Epidermal melanocyte (primary cell): Measurements from ENCODE around the gene TMUB1.

Source experiments
- DNase-seq: peaks from one replicate; pipeline ENCODE4 v3.0.0; 2011; ENCODE audit warnings: low spot score; ENCODE audit not compliant: insufficient read length

Gene TMUB1

DNA sequence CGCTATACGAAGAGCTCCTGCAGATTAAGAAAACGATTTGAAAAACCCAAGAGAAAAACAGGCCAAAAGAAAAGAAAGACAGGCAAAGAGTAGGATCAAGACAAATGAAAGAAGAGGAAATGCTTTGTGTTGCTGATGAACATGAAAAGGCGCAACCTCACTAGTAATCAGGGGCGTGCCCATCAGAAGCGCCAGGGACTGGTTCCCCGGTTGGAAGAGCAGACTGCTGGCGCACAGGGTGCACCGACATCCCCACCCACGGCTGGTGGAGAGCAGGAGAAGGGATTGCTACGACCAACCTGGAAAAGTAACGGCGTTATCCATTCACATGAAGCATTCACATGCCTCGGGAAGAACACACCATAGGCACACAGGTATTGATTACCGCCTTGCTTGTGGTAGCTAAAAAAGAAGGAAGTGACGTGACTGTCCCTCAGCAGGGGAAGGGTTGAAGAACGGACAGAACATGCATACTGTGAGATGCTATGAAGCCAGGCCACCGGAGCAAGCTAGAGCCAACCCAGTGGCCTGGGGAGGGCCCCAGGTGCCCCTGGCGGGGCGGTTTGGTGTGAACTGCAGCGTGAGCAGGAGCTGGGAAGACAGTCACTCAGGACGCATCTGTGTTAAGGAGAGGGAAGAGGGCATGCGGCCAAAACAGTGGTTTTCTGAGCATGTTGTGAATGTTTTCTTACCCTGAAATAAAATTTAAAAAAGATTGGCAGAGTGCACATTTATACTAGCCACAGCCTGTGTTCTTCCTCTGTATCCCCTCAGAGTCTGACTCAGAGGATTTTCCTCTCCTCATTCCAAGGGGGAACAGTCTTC lies 21.3 kb upstream of the TMUB1 start:
- no peak for DNase-seq

DNA sequence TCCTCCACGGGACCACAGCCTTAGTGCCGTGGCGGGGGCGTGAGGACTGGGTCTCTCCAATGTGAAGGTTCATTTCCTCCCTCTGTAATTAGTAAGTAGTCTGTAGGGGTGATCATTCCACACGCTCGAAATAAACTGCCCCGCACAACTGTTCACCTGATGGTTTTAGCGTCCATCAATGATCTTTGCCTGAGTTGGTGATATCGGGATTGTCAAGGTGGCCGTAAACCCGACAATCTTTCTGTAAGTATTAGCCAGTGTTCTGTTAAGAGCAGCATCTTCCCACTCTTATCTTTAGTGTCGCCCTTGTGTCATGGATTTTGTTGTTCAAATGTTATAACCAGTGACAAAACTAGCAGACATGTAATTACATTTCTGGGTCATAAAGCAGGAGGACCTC lies 20.7 kb upstream of the TMUB1 start:
- DNase-seq = no peak

DNA sequence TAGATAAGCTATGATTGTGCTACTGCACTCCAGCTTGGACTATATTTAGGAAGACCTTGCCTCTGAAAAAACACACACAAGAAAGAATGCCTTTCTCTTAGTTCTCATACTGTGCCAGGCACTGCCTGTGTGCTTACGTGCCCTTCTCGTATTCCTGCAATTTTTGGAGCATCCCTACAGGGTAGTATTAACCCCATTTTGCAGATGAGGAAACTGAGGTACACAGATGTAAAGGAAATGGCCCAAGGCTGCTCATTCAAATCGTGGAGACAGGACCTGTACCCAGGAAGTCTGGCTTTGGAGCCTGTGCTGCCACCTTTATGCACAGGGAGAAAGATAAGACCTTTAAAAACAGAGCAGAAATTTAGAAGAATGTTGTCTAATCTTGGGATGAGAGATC lies 19.7 kb upstream of the TMUB1 start:
- DNase-seq = no peak

DNA sequence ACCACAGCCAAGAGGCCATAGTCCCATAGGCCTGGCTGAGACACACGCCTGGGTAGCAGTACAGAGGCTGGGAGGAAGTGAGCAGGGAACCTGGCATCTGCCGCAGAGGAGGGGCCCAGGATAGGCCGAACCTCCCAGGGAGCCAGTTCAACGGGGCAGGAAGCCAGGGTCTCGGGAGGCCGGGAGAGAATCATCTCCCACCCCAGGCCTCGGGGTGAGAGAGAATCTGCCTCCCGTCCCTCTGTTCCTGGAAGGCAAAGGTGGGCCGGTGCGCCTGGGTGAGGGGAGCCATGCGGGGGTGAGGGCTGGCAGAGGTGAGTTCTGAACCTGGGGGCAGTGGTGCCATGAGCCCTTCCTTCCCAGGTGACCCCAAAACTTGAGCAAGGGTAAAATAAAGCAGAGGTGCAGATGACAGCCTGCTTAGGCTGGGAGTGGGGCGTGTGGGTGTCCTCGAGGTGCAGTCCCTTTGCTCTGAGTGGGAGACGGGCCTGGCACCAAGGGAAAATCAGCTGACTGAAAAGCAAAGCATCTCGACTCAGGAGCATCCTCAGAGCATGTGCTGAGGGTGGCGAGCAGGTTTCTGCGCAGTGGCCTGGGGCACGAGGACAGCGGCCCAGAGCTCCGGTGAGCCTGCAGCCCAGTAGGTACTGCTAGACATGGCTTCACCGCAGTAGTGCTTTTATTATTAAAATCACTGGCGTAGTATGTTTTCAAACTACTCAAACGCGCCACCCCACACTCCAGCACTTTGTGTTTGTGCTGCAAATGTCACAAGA lies 18.5 kb upstream of the TMUB1 start:
- no peak for DNase-seq

DNA sequence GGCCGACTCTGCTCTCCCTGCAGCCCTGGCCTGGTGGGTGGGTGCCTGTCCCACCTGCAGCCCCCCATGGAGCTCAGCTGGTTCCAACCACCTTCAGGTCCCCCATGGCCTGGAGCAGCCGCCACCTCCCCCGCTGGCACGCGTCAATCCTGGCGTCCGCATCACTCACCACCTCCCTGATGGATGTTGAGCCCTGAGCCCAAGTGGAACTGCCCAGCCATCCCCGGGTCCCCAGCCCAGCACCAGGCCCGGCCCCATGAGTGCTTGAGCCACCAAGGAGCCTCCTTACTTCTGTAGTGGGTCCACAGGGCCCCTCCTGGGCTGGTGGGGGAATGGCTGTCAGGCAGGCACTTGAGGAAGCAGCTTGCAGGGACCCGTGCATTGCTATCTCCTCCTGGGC lies 17.6 kb upstream of the TMUB1 start:
- no peak for DNase-seq

DNA sequence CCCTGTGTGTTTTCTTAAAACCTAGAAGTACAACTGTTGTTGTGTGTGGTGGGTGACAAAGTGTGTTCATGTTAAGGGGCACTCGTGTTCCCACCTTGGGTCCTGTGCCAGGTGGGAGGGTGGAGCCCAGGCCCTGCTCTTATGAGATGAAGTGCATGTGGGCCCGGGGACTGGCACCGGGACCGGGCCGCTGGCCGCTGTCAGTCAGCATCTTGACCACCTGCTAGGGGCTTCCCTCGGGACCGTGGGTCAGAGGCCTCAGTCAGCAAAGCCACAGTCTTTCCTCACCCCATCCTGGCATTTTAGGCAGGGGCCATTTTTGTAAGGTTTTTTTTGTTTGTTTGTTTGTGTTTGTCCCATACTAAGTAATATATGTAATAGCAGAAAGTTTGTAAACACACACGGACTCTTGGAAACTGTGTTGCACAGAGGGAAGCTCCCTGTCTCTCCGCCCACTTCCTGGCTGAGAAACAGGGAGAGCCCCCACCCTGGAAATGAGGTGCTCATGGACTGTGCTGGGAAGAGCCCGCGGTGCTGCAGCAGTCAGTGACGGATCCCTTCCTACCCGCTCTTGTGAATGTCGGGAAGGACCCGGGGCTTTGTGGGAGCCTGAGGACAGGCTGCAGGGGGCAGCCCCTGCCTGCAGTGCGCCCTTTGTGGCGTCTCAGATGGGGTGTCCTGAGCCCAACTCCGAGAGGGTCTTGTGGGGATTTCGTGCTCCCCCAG lies 16.4 kb upstream of the TMUB1 start:
- DNase-seq = no peak

DNA sequence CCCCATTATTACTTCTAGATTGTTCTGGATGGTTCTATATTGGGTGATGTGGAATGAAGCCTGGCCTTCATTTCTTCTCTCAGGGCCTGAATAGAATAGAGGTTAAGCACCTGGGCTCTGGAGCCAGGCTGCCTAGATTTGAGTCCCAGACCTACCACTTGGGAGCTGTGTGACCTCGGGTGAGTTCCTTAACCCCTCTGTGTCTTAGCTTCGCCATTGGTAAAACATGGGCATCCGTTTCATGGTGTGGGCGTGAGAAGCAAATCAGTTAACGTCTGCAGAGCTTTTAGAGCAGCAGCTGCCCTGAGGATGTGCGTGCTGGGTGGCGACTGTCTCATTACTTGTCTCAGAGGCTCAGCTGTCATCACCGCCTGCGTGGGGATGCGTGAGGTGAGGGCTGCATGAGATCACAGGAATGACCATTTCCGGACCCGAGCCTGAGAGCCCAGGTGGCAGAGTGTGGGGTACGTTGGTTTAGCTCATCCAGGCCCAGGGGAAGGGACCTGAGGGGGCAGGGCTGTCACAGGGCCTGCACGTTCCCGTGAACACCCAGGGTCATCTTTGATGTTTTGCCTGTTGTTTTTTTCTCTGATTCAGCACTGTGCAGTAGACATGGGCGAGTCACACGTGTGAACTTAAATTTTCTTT lies 12.7 kb upstream of the TMUB1 start:
- DNase-seq = no peak

DNA sequence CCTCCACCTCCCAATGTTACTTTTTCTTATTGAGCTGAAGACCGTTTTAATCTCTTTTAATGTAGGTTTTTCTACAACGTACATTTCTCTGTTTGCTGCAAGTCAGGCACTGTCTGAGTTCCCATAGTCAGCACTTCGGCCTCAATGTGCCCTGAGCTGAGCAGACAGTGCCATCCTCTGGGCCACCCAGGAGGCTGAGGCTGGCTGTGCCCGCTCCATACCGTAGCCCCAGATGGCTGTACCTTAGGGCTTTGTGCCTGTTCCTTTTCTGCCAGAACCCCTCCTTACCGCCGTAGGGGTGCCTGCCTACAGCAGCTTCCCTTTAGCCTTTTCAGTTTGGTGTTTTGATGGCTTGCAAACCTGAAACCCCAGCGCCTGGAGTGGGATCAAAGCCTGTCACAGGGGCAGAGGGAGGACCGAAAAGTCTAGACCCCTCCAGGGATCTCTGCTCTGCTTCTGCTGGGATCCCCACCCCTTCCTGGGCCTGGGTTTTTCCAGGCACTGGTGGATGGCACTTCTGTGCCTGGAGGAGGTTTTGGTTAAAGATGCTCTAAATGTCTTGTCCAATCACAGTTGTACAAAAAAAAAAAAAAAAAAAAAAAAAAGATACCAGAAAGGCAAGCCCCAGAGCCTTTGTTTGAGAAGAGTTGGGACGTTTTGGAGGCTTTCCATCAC lies 12.0 kb upstream of the TMUB1 start:
- no peak for DNase-seq

DNA sequence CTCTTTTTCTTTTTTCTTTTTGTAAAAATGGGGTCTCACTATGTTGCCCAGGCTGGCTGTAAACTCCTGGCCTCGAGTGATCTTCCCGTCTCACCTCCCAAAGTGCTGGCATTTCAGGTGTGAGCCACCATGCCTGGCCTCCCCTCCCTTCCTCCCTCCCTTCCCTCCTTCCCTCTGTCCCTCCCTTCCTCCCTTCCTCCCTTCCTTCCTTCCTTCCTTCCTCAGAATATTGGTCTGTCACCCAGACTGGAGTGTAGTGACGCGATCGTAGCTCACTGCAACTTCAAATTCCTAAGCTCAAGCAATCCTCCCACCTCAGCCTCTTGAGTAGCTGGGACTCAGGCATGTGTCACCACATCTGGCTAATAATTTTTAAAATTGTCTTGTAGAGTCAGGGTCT lies 11.4 kb upstream of the TMUB1 start:
- DNase-seq = no peak

DNA sequence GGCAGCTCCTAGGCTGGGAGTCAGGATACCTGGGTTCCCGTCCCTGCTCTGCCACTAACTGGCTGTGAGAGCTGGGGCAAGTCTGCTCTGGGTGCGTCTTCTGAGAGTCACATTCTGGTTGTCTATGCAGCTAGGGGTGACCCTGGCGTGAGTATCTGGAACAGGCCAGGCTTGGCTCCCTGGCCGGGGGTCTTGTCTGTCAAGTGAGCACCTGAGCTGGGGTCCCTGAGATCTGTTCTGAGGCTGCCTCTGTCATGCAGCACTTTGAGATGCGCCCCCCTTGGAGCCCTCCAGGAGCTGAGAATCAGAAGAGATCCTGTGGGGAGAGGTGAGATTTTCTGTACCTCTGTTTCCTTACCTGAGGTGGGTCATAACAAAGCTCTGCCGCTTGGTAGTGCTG lies 10.5 kb upstream of the TMUB1 start:
- no peak for DNase-seq

DNA sequence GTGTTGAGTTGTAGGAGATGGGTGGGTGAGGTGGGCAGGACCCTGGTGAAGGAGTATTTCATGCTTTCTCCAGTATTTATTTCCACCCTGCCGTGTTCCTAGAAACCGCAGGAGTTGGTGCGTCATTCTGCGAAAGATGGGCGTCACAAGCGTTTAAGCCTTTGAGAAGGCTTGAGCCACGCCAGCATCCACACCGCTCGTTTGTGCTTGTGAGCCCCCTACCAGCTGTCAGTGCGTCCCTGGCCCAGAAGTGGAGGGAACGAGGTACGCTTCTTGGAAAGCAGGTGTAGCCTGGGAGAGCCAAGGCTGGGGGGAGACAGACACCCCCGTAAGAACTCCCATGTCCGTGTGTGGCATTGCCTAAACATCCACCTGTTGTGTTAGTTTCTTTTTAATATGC lies 8.7 kb upstream of the TMUB1 start:
- no peak for DNase-seq

DNA sequence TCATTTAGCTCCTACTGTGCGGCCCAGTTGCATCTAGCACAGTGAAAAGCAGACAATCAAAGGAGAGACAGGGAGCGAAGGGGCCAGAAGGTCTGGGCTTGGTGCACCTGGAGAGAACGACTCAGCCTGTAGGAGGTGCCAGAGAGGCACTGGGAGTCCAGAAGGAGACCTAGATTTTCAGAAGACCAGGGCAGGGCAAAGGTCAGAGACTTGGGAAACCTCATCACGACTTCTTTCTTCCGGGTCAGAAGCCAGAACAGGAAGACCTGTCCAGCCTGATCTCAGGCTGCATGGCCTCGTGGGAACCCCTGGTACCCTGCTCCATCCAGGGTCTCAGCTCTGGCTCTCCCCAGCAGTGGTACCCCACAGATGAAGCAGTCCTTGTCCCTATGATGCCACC lies 8.1 kb upstream of the TMUB1 start:
- no peak for DNase-seq

DNA sequence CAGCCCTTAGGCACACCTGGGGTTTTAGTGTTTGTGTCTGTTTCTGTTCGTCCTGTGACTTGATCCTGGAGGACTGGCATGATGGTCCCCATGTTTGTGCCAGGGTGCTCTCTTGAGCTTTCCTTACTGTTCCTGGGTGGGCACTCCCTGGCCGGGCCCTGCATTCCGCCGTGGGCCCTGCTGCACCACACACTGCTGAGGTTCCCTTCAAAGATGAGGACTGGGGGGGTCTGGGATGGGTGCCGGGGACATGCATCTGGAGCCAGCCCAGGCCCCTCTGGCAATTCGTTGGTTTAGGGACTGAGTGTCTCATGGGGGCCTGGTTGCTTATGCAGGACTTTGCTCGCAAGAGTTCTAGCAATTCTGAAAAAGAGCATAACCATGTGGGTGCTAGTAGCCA lies 7.7 kb upstream of the TMUB1 start:
- DNase-seq = no peak

DNA sequence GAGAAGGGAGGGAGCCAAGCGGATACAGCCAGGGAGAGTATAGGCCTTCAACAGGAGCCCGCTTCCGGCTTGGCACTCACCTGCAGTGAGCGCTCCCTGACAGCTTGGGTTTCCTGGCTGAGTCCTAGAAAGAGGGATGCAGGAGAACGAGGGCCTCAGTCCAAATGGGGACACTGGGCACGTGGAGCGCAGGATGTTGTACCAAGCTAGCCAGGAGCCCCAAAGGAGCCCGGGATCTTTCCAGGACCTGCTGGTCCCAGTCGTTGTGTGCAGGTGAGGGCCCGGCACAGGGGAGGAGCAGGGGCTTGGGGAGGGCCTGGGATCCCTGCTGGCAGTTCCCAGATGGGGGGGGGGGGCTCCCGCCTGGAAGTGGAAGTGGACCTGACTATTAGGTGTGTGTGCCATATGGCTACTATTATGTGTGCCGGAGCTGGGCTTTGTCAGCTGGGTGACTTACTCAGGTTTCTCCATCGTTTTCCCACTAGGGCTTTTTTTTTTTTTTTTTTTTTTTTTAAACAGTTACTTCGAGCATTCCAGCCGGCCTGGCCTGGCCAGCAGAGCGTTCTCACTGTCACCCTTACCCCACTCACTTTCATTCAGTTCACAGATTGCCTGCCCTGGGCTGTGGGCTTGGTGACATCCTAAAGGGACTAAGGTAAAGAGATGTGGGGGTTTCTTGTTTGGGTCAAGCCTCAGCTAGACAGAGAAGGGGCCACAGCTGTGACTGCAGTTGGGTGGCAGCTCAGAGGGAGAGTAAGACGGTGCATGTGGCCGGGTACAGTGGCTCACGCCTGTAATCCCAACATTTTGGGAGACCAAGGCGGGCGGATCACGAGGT lies 6.8 kb upstream of the TMUB1 start:
- no peak for DNase-seq

DNA sequence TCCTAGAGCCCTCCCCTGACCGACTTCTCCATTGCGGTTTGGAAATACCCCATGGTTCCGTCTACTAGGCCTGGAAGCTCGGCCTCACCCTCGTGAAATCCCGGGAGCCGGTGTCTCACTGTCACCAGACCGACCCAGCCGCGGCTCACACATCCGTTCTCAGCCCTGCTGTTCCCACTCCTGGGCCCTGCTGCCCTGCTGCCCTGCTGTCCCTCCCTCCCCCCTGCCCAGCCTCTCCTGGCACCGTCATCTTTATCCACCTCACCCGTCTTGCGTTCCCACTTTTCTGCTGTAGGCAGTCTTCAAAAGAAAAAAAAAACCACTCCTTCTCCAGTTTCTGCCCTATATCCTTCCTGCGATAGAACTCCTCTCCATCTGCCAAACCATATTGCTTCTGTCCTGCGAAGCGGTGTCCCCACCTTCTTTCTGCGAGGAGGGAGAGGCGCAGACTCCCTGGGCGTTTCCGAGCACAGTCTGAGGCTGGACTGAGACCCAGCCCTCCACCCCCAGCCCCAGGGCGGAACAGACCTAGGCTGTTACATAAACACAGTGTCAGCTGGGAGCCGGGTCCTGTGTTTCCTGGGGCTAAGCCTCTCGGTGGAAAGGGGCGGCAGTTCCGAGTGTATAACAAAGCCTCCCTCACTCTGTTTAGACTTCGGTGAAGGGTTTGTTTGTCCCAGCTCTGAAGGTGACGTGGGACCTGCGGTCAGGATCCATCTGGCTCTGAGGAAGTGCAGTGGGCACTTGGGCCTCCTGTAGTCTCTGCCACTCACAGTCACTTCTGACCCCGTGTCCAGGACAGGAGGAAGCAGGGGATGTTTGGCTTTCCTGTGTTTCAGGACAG lies 5.8 kb upstream of the TMUB1 start:
- DNase-seq = peak; percentile 70

DNA sequence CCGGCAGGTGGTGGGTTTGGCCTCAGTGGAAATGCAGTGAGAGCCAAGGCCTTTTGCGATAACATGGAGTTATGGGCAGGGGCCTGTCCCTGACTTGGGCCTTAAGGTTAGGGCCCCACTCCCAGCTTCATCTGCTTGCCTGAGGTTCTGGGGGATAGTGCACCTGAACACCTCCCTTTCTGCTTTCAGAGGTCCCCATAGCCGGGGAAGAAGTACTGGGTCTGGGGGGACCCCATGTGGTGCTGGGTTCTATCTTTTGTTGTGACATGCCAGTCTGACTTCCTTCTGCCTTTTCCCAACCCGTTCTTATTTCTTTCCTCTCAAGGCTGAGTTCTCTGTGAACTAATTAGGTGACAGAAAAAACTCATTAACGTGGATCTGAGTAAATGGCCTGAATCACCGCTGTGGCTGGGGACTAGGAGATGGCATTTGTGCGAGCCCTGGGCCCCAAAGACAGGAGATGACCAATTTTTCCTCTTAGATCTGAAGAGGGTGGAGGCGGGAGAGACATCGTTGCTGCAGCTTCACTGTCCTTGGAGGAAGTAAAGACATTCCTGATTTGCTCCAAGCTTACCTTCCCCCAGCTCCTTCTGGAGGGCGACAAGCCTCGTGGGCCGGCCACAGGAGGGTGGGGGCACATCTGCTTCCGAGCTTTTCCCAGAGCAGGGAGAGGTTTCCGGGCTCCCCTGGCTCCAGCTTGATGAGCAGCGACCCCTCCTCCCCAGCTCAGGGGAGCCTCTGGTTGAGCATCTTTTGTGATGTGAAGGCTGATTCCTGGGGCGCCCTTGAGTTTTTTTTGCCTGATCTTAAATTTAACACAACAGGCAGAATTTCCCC lies 4.9 kb upstream of the TMUB1 start:
- no peak for DNase-seq

DNA sequence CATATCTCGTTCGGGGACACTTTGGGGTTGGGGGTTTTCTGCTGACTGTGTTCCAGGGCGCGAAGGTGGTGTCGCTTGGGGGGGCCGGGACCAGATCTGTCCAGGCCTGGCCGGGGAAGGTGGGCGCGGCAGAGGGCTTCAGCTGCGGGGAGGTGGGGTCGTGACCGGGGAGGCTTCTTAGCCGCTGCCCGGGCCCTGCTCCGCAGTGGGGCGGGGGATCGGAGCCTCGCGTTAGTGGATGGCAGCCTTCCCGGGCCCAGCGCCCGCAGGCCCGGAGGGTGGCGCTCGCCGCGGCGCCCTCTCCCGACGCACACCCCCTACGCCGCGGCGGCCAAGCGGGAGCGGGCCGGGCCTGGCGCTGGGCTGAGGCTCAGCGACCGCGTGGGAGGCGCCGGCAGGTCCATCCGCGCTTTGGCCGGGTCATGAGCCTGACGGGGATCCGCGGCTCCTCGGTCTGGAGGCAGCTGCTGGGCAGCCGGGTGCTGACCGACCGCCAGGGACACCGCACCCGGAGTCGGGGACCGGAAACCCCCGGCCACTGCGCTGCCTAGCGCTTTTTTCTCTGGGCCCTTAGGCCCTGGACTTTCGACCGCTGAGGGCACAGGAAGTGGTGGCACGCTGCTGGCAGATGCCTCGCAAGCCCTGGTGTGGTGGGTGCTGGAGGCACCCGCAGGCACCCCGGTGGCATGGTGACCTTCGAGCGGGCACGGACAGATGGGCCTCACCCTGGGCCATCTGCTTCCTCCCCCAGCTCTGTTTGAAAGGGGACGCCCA lies 4.1 kb upstream of the TMUB1 start:
- DNase-seq = no peak

DNA sequence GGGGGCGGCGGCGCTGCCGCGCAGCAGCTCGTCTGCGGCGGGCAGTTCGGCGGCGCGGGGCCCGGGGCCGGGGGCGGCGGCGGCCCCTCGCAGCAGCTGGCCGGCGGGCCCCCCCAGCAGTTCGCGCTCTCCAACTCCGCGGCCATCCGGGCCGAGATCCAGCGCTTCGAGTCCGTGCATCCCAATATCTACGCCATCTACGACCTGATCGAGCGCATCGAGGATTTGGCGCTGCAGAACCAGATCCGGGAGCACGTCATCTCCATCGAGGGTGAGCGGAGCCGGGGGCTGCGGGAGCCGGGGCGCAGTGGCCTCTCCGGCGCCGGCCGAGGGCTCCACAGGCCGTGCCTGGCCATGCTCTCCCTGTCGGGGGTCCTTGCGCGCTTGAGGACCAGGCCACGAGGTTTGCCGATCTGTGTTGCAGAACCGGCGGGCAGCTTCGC lies 3.5 kb upstream of the TMUB1 start:
- DNase-seq = no peak
